Cerebellar nuclear complex (tissue), 1 donor: ENCODE data around the gene PRR29.

Experiments used
- DNase-seq, 2 experiments: peaks; one replicate each; lab custom pipeline; 2025; lab: John Stamatoyannopoulos, UW

PRR29 gene

DNA sequence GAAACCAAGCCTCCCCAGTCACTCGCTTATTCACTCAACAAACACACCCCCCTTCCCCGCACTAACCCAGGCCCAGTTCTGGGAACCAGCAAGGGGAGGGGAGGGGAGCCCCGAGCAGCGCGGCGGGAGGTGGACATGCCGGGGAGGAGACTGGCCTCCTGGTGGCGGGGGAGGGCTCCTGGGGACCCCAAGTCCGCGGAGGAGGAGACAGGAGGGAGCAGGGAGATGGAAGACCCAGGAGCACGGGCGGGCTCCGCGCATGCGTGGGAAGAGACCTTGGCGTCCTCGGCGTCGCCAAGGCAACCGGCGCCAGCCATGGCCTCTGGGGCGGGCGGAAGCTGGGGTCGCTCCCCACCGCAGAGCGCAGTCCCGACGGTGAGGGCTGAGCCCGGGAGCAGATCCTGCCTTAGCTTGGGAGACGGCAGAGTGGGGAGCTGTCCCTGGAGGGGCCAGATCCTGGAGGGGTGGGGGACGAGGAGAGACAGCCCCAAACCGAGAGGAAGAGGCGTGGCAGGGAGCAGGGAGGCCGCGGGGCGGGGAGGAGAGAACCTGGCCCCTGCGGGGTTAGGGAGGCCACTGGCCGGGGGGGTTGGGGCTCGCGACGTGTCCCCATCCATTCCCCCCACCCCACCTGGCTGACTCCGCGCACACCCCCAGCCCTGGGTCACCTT is at the start of gene PRR29:
Gene PRR29, plus strand, starts transcription at position 302 of the 671 bp plus-strand sequence. Its CDS starts 14 bp downstream, at position 316.
- no peak for DNase-seq

DNA sequence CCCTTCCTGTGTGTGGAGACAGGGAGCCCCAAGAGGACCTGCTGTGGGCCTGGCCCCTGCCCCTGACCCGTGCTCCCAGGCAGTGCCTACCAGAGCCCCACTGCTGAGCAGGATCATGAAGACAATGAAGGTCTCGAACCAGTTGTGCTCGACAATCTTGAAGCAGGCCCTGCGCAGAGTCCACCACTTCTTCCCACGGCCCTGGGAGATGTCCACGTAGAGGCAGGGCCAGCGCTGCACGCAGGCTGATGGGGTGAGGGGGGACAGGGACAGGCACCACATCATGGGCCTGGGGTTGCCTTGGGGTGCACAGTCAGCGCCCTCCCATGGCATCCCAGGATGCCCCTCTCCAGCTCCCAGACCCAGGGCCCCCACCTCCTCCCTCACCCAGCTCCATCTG is 49.6 kb upstream of the PRR29 start:
- DNase-seq = no peak

DNA sequence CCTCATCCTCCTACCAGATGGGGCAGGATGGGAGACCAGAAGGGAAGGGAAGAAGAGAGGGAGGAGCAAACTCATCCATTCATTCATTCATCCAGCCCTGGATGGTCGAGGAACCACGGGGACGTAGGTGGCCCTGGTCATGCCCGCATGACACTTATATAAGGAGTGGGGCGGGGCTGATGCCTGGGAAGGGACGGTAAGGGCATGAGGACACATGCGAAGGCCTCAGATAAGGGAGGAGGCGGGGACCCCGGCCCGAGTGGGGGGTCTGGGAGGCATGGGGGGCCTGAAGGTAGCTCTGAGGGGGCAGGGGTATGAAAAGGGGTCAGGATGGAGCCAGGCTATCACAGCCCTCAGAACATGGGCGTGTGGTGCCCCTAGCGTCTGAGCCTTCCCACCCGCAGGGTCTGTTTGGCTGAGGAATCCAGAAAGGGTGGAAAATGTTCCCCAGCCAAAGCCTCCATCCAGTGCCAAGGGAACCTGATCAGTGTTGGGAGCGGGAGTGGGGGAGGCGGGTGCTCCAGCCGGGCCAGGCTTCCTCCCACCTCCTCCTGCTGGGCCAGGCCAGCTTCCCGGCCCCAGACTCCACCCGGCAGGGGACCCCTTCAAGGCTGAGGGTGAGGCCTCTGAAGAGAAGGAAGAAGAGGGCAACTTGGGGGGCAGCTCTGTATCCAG is 48.4 kb upstream of the PRR29 start:
- DNase-seq = no peak

DNA sequence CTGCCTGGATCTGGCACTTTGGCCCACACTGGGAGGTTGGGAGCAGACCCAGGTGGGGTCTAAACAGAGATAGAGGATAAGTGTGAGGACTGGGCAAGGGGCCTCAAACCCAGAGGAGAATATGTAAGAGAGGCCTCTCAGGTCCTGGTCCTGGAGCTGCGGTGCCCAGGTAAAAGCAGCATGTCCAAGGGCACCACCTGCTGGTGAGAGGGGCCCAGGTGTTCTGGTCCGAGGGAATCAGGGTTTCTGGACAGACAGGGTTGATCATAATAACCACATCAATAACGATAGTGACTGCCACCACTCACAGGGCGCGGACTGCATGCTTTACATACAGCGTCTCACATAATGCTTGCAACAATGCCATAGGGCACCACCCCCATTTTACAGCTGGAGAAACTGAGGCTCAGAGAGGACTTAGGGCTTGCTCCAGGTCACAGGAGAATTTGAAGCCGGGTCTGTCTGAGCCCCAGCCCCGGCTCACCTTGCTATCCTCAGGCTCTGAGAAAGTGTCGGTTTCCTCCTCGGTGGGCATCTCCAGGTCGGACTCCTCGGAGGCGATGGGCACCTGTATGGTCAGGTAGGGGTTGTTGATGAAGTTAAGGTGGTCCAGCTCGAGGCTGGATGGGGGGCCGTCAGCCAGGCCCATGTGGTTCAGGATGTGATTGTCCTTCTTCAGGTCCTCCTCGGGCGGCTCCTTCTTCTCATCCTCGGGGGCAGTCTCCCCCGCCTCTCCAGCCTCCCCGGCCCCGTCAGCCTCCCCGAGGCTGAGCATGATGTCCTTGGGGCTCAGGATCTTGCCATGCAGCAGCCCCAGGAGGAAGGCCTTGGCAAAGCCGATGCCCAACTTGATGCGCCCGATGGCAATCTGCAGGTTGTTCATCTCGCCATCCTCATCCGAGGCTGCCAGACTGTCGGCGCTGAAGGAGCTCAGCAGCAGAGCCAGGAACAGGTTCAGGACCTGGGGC is 46.9 kb upstream of the PRR29 start:
- no peak for DNase-seq

DNA sequence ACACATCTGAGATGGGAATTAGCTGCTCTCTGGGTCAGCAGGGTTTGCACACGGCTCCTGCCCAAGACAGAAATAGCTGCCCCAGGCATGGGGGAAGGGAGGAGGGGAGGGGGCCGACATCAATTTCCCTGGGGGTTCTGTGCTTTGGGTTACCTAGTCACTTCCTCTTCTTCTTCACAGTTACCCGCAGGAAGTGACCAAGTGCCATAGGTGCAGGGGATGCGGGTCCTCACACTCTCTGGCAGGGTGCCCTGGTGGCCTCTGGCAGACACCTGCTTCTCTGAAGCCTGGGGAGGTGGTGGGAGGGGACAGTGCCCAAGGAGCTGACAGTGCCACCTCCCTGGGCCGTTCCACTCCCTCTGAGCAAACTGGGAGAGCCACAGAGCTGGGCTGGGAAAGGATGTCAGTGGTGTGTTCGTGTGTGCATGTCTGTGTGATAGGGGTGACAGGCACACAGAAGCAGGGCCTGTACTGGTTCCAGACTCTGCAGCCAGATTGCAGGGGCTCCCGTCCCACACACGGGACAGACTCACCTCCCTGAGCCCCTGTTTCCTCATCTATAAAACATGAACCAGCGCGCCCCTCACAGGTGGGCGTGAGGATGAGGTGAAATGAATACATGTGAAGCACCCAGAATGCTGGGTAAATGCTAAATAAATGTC is 43.6 kb upstream of the PRR29 start:
- DNase-seq = no peak

DNA sequence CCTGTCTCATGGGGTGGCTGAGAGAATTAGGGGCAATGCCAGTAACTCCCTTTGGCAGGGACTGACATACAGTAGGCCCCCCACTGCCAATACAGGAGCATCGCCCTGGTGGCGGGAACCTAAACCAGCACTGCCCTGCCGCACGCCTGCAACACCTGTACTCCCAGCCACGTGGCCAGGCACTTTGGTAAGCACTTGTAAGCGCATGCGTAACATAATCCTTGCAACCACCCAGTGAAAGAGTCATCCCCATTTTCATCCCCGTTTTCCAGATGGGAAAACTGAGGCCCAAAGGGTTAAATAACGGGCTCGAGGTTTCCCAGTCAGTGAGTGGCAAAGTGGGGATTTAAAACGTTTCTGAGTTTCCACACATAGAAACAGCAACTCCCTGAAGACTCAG is 42.9 kb upstream of the PRR29 start:
- DNase-seq = no peak

DNA sequence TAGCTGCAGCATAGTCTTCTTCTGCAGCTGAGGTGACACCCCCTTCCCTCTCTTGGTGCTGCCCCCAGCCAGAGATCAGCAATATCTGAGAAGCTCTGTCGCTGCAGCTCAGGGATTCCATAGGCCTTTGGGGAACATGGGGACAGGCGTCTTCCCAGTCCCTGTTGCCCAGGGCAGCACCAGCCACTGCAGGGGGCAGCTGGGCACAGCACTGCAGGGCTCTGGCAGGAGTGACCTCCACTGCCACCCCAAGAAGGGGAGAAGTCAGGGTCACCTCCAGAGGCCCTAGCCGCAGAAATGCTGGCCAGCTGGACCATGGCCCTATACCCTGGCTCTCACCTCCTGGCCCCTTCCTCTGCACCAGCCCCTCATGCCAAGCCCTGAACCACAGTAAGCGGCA is 42.4 kb upstream of the PRR29 start:
- no peak for DNase-seq

DNA sequence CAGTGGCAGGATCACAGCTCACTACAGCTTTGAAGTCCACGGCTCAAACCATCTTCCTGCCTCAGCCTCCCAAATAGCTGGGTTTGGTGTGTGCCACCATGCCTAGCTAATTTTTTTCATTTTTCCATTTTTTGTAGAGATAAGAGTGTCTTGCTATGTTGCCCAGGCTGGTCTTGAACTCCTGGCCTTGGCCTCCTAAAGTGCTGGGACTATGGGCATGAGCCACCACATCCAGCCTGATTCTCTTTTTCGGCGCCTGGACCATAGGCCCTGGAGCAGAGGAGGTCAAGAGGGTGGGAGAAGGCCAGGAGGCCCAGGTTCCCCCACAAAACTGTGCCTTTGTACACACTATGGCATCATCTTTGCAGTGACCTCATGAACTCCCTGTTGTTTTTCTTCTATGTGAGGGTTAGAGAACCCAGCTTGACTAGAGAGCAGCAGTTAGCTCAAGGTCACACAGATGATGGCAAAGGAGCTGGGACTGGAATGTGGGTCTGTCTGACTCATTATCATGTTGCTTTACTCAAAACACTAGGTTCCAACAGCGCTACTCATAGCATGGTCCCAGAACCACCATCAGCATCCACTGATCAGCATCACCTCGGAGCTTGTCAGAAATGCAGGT is 41.7 kb upstream of the PRR29 start:
- no peak for DNase-seq

DNA sequence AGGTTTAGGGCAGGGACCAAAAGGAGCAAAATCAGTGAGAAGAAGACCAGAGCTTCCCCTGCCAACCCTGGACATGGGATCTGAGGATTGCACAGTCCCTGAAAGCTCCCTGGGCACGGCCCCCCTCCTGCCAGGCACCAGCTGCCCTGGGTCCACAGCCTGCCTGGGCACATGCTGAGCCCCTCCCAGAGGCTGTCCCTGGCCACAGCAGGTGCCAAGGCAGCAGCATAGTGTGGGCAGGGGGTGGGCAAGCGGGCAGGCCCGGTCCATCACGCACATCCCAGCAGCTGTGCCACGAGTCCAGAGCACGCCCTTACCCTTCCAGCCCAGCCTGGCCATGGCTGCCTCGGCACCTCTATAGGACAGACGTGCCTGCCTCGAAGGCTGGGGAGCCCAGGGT is 38.1 kb upstream of the PRR29 start:
- DNase-seq = no peak

DNA sequence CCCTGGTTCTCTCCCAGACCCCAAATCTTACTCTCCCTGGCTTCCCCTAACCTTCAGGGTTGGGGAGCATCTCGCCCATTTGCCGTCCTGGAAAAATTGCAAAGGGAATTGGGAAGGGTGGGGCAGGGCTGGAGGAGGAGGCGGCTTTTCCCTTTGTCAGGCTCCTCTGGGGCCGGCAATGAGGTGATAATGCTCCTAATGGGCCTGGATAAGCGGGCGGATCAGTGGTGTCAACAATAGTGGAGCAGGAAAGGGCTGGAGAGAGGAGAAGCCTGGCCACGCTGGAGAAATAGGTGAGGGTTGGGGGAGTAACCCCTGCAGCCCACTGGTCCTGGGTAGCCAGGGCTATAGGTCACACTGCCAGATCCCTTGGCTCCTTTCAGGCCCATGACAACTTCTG is 37.7 kb upstream of the PRR29 start:
- no peak for DNase-seq

DNA sequence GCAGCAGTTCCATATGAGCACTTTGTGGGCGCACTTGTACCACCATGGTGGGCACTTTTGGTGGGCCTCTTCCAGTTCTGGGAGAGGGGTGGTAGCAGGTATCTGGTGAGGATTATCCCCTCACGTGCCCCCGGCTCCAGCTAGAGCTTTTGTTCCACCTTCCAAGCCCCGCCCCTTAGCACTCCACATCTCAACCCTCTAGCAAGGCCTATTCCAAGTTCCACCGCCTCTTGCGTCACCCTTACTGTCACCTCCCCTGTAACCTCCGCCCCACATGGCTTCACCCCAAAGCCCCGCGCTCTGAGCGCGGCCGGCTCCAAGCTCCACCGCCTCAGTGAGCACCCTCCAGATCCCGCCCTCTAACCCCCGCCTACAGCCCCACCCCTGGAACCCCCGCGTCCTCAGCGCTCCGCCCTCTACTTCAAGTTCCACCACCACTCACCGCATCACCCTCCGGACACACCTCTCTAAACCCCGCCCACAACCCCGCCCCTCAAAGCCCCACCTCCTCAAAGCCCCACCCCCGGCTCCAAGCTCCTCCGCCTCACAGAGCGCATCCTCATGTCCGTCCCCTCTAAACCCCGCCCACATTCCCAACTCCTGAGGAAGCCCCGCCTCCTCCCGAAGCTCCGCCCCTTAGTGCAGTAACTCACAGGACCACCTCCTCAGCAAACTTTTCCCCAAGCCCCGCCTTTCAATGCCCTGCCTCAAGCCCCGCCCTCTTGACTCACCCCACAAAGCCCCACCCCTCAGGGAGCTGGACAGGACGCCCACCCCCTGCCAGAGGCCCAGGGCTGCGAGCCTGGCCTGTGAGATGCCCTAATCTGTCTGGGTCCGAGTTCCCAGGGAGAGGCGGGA is 36.6 kb upstream of the PRR29 start:
- no peak for DNase-seq

DNA sequence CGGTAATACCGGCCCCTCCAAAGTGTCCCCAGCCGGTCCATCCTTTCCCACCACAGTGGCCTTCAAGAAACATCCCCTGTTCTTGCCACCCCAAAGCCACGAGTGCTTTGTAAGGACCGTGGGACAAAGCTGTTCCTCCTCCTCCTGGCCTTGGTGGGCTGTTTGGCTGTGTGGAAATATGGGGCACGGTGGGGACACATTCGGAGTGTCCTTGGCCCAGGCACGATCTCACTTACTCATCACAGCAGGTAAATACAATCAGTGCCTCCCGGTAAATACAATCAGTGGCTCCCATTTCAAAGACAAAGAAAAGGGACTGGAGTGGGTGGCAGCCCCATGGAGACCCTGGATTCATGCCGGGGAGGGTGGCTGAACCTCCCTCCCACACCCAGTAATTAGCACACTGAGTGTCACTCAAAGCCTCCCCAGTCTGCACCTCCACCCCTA is 35.8 kb upstream of the PRR29 start:
- DNase-seq = no peak

DNA sequence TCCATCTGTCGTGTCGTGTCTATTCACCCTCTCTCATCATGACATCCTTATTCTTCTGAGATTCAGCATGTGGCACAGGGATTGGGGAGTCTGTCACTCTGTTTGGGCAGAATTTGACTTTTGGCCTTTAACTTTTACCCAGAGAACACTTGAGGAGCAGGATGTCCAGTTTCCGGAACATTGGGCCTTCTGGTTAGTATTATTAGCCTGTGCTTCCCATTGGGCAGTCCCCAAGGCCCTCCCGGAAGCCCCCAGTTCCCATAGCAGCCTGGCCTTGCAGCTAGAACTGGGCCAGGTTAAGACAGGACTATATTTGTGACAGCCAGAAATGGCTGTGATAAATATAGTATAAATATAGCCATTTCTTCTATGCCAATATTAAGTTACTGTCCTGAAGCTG is 35.0 kb upstream of the PRR29 start:
- no peak for DNase-seq

DNA sequence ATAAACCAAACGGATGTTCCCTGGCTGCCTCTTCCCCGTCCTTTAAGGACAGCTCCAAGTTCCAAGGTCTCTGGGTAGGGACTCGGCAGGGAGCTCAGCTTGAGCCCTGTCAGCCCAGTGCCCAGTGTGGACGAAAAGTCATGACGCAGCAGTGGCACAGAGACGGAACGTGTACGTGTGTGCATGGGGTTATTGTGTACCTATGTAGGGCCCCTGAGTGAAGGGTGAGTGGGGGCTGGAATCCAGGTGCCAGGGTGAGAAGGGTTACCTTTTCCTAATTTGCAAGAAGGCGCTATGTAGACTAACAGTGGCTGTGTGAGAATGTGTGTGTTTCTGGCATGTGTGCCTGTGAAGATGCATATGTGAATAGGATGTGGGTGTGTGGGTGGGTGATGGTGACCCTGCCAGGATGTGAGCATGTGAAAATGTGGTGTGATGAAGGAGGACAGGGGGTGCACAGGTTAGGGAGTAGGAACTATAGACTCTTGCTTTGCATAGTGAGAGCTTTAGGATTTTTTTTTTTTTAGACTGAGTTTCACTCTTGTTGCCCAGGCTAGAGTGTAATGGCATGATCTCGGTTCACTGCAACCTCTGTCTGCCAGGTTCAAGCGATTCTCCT is 31.4 kb upstream of the PRR29 start:
- no peak for DNase-seq

DNA sequence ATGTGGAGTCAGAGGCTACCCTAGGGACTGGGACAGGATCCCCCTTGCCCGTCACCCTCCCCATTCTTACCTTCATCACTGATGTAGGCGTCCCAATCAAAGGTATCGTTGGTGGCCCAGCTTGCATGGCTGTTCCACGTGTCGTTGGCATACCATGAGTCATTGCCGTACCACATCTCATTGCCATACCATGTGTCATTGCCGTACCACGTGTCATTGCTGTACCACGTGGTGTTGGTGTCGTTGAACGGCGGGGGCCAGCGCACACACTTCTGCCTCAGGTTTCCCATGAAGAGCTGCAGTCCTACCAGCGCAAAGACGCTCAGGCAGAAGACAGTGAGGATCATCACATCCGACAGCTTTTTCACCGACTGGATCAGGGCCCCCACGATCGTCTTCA is 30.2 kb upstream of the PRR29 start:
- DNase-seq = no peak

DNA sequence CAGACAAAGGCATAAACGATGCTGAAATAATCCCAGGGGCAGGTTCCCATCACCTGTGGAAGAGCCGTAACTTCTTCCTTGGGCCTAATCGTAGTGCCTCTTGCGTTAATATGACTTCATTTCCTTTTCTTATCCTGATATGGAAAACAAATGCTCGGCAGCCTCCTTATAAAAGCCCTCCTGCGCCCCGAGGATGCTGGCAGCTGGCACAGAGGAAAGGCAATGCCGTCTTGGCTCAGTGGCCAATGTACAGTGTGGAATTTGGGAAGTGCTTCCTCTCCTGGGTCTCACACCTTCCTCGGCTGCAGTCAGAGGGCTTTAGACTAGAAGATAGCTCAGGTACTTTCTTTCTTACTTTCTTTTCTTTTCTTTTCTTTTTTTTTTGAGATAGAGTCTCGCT is 28.9 kb upstream of the PRR29 start:
- DNase-seq = no peak

DNA sequence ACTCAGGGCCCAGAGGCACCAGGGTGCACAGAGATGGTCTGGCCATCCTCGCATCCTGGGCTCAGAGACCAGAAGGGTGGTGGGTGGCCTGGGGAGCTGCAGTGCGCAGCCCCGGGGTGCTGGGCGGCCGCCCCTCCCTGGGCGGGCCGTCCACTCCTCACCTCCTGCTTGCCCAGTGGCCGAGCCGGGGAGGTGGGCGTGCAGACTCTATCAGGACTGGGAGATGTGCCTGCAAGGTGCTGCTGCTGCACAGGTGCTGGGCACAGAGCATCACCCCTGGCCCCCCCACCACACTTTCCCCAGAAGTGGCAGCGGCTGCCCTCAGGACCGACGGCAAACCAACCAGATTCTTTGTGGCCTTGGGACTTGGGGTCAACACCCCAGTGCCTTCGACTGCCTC is 25.4 kb upstream of the PRR29 start, which contains the start of gene SCN4A:
Gene SCN4A, minus strand, starts transcription at position 123 of the 400 bp plus-strand sequence. Its CDS starts 77 bp downstream, at position 46.
- DNase-seq = no peak

DNA sequence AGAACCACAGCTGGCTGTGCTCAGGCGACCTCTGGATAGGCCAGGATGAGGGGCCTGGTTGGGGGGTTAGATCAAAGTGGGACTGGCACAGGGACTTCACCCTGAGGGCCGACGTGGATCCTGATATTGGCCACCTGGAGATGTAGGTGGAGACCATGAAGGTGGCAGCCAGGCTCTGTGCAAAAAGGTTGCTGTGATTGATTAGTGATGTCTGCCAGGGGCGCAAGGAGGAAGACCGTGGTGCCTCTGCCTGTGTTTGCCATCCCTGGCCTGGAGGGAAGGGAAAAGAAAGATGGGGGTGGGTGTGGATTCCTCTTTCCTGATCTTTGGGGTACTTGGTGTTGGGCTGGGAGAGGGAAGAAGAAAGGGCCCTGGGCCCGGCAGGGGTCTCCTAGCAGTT is 24.9 kb upstream of the PRR29 start:
- no peak for DNase-seq

DNA sequence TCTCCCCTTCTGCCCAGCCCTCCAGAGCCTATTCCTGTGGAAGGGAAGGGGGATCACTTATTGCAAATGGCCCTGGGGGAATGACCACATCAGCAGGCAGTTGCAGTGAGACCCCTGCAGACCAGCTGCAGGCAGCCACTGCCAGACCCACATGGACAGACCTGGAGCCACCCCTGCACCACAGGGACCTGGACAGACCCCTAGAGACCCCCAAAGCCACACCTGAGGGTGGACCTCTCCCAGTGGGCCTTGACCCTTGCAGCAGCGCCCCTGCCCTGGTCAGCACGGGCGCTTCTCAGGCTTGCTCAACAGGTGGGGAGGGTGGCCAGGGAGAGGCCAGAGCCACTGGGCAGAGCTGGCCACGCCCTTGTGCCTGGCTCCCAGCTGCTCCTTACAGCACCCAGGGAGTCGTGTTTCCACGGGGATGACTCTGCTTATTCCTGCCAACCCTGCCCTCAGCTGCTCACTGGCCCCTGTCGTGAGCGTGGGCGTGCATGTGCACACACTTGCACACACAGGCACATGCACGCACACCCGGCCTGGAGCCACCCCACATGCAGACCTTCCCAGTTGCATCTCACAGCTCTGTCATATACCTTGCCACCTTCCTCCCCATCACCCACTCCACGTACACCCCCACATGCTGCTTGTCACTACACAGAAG is 24.1 kb upstream of the PRR29 start:
- DNase-seq = no peak
